GM23248 (cell line): ENCODE measurements around the gene KDM4D.

Experiments
- EZH2 ChIP-seq: fragments of 200-600 bp; sonication (generic); IDR thresholded peaks from 2 replicates; pipeline ENCODE4 v1.6.1; 2018; ENCODE audit warnings: antibody characterized with exemption, mild to moderate bottlenecking; ENCODE audit not compliant: insufficient read depth, poor library complexity, severe bottlenecking
- EZH2phosphoT487 ChIP-seq: fragments of 200-600 bp; sonication (generic); IDR thresholded peaks from 2 replicates; pipeline ENCODE4 v1.6.1; 2018; ENCODE audit warnings: antibody characterized with exemption, moderate library complexity, mild to moderate bottlenecking, low read depth; ENCODE audit not compliant: insufficient read depth

DNA sequence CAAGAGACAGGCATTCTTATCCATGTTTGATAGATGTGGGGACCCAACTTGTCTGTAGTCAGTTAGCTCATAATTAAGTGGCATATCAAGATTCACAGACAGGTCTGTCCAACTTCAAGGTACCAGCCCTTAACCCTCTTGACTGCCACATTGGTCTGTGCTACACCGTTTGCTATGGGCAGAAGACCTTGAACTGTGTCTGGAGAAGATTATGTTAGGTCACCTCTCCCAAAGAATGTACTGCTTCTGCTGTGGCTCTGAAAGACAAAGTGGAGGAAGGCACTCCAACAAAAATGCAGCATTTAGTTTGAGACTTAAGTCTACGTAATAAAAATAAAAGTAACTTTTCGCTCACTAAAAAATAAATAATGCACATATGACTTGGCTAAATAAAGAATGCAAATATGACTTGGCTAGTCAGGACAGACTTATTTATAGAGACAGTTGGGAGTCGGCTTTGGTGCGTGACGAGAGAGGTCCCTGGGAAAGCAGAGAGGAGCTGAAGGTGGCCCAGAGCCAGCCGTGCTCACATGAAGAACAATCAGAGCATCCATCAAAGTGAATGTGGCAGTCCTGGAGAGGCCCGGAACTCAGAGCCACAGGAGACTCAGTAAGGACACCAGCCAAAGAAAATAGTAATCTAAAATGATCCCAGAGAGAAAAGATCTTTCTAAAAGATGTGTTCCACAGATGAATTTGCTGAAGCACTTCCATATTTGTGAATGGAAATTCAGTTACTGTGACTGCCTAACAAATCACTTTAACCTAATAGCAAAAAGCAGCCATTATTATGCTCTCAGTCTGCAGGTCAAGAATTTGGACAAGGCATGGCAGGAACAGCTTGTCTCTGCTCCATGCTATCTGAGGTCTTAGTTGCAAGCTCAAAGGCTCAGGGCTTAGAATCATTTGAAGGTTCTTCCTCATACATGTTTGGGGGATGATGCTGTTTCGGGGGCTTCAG, 35.1 kb upstream of the KDM4D start:
- TF ChIP-seq EZH2 (no peak), EZH2phosphoT487 (no peak)
